ENCODE measurements around the gene OSBPL3.

The OSBPL3 gene

GRCh38 chr7:24980534-24981170, 674 bp upstream of the OSBPL3 start:
- peak; percentile 43 for DNase-seq (ENCODE audit: low spot score)

- DNase-seq (ENCODE audit: low spot score), result peak; percentile 59
These were observed 512 bp downstream of the OSBPL3 start for GRCh38 chr7:24979470-24979862.

GRCh38 chr7:24978843-24979469, 1.0 kb downstream of the OSBPL3 start:
- no peak for DNase-seq (ENCODE audit: low spot score)

GRCh38 chr7:24975644-24976260, 4.2 kb downstream of the OSBPL3 start:
- no peak for DNase-seq (ENCODE audit: low spot score)

- no peak for DNase-seq (ENCODE audit: low spot score)
These were observed 4.8 kb downstream of the OSBPL3 start for GRCh38 chr7:24975172-24975571.

GRCh38 chr7:24974026-24974832, 5.7 kb downstream of the OSBPL3 start:
- no peak for DNase-seq (ENCODE audit: low spot score)

- DNase-seq (ENCODE audit: low spot score), result no peak
These were observed 7.0 kb downstream of the OSBPL3 start for GRCh38 chr7:24972991-24973390.

GRCh38 chr7:24972166-24972477, 7.9 kb downstream of the OSBPL3 start:
- DNase-seq (ENCODE audit: low spot score), result no peak

GRCh38 chr7:24971333-24972165, 8.4 kb downstream of the OSBPL3 start:
- no peak for DNase-seq (ENCODE audit: low spot score)

GRCh38 chr7:24970676-24971075, 9.3 kb downstream of the OSBPL3 start:
- DNase-seq (ENCODE audit: low spot score), result no peak

GRCh38 chr7:24968165-24968564, 11.8 kb downstream of the OSBPL3 start:
- no peak for DNase-seq (ENCODE audit: low spot score)

- DNase-seq (ENCODE audit: low spot score), result no peak
These were observed 12.3 kb downstream of the OSBPL3 start for GRCh38 chr7:24967696-24968095.

- DNase-seq (ENCODE audit: low spot score), result no peak
These were observed 13.2 kb downstream of the OSBPL3 start for GRCh38 chr7:24966802-24967201.

GRCh38 chr7:24965831-24966708, 13.9 kb downstream of the OSBPL3 start:
- DNase-seq (ENCODE audit: low spot score), result peak; percentile 14

GRCh38 chr7:24964191-24964590, 15.8 kb downstream of the OSBPL3 start:
- DNase-seq (ENCODE audit: low spot score), result no peak

GRCh38 chr7:24963218-24963617, 16.8 kb downstream of the OSBPL3 start:
- DNase-seq (ENCODE audit: low spot score), result peak; percentile 59

GRCh38 chr7:24962418-24962962, 17.5 kb downstream of the OSBPL3 start:
- DNase-seq (ENCODE audit: low spot score), result no peak

- no peak for DNase-seq (ENCODE audit: low spot score)
These were observed 20.1 kb downstream of the OSBPL3 start for GRCh38 chr7:24959735-24960485.

- no peak for DNase-seq (ENCODE audit: low spot score)
These were observed 21.6 kb downstream of the OSBPL3 start for GRCh38 chr7:24958399-24958798.

GRCh38 chr7:24956021-24956420, 24.0 kb downstream of the OSBPL3 start:
- DNase-seq (ENCODE audit: low spot score), result no peak

All from germinal center (tissue), 1 donor.